ENCODE results near the gene CREB3L4. TPM values are rescaled to one million over a fixed set of nuclear protein-coding genes. Genes with fewer than 3 reads are reported as not detected.

CREB3L4 gene
- total and polyA plus RNA-seq, 2 experiments from 2014 or later = 8.6 to 15.1 TPM

GRCh38 chr1:153987621-153988020 lies 19.9 kb downstream of the CREB3L4 start:
- WGBS (ENCODE audit: low lambda C conversion rate, missing lambda C conversion rate) = 95% methylated on average over 8 of the region's 8 CpGs
- H3K9me2 ChIP-seq (replicated peaks; ENCODE audit: insufficient read depth) = no peaks in the 10 kb centered on the region
- peaks cover 9% of the 10 kb centered on the region for H4K20me1 ChIP-seq (ENCODE audit: insufficient read depth, poor library complexity, severe bottlenecking)
- no peak for DNase-seq (ENCODE audit: low spot score)
- no peaks in the 10 kb centered on the region for H3K27me3 ChIP-seq
- peak overlapping the region; percentile 49 for H3K27ac ChIP-seq
- no peaks in the 10 kb centered on the region for H3K36me3 ChIP-seq (replicated peaks; ENCODE audit: insufficient read depth, low read depth)
- no peak overlapping the region for H3K4me3 ChIP-seq
- H2AFZ ChIP-seq = no peak overlapping the region
- peaks cover 46% of the 10 kb centered on the region for H3K79me2 ChIP-seq
- no peaks in the 10 kb centered on the region for H3K9me3 ChIP-seq (ENCODE audit: low read depth)
- peaks cover 23% of the 10 kb centered on the region for H3K4me1 ChIP-seq (ENCODE audit: insufficient read depth)
- H3K4me2 ChIP-seq = no peak overlapping the region
- TF ChIP-seq EZH2phosphoT487 (IDR thresholded peaks at IDR 0.05; ENCODE audit: low read depth, severe bottlenecking, unreplicated experiment) (no peak), CTCF (IDR thresholded peaks at IDR 0.05; ENCODE audit: poor library complexity) (no peak), EZH2 (IDR thresholded peaks at IDR 0.05; ENCODE audit: borderline replicate concordance) (no peak)

- Histone ChIP-seq H3K9me3 (ENCODE audit: low read depth) (no peaks in the 10 kb centered on the region), H3K36me3 (replicated peaks; ENCODE audit: insufficient read depth, low read depth) (peaks cover 2% of the 10 kb centered on the region), H3K4me3 (peak within 1 kb of the TSS; percentile 71), H4K20me1 (ENCODE audit: insufficient read depth, poor library complexity, severe bottlenecking) (peaks cover 14% of the 10 kb centered on the region), H3K79me2 (peaks cover 29% of the 10 kb centered on the region), H3K27ac (peak within 1 kb of the TSS; percentile 93), H3K4me2 (peak within 1 kb of the TSS; percentile 86), H3K9me2 (replicated peaks; ENCODE audit: insufficient read depth) (no peaks in the 10 kb centered on the region), H3K27me3 (no peaks in the 10 kb centered on the region), H3K4me1 (ENCODE audit: insufficient read depth) (peaks cover 20% of the 10 kb centered on the region), H2AFZ (peak within 1 kb of the TSS; percentile 85)
- WGBS (ENCODE audit: low lambda C conversion rate, missing lambda C conversion rate) = under 1% methylated on average over 36 of the region's 36 CpGs
- peak; percentile 98 for DNase-seq (ENCODE audit: low spot score)
- no peak for TF ChIP-seq CTCF (IDR thresholded peaks at IDR 0.05; ENCODE audit: poor library complexity)
- no peak for TF ChIP-seq EZH2 (IDR thresholded peaks at IDR 0.05; ENCODE audit: borderline replicate concordance)
- TF ChIP-seq EZH2phosphoT487 (IDR thresholded peaks at IDR 0.05; ENCODE audit: low read depth, severe bottlenecking, unreplicated experiment) = no peak
Observed at GRCh38 chr1:153990468-153991150, 22.9 kb downstream of the CREB3L4 start, which contains the start of gene RPS27. RPS27 (plus strand) TSS chr1:153990762; CDS start chr1:153990797, 35 bp downstream.

DNA sequence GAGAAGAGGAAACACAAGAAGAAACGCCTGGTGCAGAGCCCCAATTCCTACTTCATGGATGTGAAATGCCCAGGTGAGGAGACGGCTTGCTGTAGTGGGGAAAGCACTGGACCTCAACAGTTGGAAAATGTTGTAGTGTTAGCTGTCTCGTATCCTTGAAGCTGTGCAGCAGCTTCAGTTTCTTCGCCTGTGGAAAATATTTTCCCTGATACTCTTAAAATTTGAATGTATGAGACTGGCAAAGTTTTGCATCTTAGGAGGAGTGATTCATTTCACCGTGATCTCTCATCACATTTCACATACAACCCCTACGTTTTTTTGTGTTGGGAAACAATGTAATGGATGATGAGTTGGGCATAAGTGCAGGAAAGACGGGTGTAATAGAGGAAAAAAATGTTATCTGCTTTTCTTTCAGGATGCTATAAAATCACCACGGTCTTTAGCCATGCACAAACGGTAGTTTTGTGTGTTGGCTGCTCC lies 23.5 kb downstream of the CREB3L4 start:
- H3K27me3 ChIP-seq = no peaks in the 10 kb centered on the region
- TF ChIP-seq EZH2phosphoT487 (IDR thresholded peaks at IDR 0.05; ENCODE audit: low read depth, severe bottlenecking, unreplicated experiment) (no peak), EZH2 (IDR thresholded peaks at IDR 0.05; ENCODE audit: borderline replicate concordance) (no peak), CTCF (IDR thresholded peaks at IDR 0.05; ENCODE audit: poor library complexity) (no peak)
- peaks cover 26% of the 10 kb centered on the region for H3K79me2 ChIP-seq
- DNase-seq (ENCODE audit: low spot score) = no peak
- H3K9me3 ChIP-seq (ENCODE audit: low read depth) = no peaks in the 10 kb centered on the region
- H3K9me2 ChIP-seq (replicated peaks; ENCODE audit: insufficient read depth) = no peaks in the 10 kb centered on the region
- H3K27ac ChIP-seq = peak overlapping the region; percentile 93
- H3K4me3 ChIP-seq = peak overlapping the region; percentile 71
- WGBS (ENCODE audit: low lambda C conversion rate, missing lambda C conversion rate) = 11% methylated on average over 9 of the region's 9 CpGs
- peaks cover 2% of the 10 kb centered on the region for H3K36me3 ChIP-seq (replicated peaks; ENCODE audit: insufficient read depth, low read depth)
- H3K4me1 ChIP-seq (ENCODE audit: insufficient read depth) = peaks cover 20% of the 10 kb centered on the region
- peaks cover 14% of the 10 kb centered on the region for H4K20me1 ChIP-seq (ENCODE audit: insufficient read depth, poor library complexity, severe bottlenecking)
- peak overlapping the region; percentile 86 for H3K4me2 ChIP-seq
- no peak overlapping the region for H2AFZ ChIP-seq
